Fibroblast of skin of right quadriceps (primary cell): ENCODE data around the gene VWA3A.
"Not testable (repeated sequence)": the region's sequence is repeated elsewhere in the genome, so short reads cannot be mapped to it uniquely, and the experiment has no call there.

Source experiments
- DNase-seq: peaks from one replicate; pipeline ENCODE4 v3.0.0-alpha.2; 2013

VWA3A gene

DNA sequence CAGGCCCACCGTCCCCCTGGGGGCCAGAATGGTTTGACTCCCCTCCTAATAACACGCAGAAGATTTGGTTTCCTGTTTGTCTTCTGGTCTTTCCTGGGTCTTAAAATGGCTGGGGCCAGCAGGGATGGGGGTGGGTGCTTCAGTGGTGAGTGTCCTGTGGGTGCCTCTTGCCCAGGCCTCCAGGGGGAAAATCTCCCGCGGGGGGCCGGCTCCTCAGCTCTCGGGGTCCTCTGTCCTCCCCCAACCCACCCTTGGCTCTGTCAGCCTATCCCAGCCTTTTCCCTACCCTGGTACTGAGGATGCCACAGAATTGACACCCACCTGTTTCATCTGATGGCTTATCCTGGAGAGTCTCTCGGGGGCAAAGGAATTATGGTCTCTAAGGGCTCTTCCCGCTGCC is 46.1 kb downstream of the VWA3A start:
- no peak for DNase-seq

DNA sequence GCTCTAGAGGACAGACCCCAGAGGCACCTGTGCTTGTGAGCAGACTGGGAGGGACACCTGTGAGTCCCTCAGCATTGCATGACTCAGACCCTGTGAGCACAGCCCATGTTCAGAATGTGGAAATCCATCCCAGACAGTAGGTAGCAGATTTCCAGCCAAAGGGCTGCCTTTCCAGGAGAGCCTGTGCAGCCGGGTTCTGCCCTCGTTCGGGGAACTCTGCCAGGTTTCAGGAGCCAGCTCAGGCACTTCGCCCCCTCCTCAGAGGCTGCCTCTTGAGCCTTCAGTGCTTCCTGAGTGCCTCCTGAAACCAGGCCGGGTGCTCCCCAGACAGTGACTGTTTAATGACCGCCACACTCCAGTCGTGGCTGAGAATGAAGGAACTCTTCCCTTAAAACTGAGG is 46.7 kb downstream of the VWA3A start:
- no peak for DNase-seq

DNA sequence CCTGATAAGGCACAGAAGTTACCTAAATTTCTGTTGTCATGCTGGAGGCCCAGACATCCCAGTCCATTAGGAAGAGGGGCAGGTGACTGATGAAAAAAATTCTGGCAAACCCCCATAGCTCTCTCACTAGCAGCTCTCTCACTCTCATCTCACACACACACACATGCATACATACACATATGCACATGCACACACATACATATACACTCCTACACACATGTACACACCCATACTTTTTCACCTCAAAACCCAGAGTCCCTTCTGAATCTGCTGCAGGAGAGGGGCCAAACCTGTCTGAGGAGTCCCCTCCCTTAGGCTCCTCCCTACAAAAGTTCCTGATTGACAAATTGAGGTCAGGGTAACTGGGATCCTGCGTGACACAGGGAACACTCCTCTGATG is 47.4 kb downstream of the VWA3A start:
- DNase-seq: no peak

DNA sequence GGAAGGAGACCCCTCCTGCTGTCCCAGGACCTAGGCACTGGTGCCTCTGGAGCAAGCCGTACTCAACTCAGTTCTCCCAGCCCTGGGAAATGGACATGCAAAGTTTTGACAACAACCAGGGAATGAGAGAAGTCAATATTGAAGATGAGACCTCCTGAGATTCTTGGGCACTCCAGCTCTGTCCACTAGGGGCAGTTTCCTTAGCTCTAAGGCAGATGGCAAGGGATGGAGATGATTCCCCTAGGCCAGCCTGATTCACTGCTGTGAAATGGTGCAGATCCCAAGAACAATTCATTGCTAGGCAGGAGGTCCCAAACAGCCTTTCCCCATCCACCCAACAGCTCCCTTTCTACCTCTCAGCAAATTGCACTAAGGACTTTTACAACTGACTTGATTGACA is 49.4 kb downstream of the VWA3A start:
- no peak for DNase-seq

DNA sequence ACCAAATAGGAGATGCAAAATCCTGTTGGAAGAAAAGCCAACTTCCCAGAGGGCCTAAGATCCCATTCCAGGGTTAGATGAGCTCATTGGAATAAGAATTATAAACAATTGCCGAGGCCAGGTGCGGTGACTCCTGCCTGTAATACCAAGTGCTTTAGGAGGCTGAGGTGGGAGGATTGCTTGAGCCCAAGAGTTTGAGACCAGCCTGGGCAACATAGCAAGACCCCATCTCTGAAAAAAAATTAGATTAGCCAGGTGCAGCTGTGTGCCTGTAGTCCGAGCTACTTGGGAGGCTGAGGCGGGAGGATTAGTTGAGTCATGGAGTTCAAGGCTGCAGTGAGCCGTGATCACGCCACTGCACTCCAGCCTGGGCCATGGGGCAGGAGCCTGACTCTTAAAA is 52.2 kb downstream of the VWA3A start:
- no peak for DNase-seq

DNA sequence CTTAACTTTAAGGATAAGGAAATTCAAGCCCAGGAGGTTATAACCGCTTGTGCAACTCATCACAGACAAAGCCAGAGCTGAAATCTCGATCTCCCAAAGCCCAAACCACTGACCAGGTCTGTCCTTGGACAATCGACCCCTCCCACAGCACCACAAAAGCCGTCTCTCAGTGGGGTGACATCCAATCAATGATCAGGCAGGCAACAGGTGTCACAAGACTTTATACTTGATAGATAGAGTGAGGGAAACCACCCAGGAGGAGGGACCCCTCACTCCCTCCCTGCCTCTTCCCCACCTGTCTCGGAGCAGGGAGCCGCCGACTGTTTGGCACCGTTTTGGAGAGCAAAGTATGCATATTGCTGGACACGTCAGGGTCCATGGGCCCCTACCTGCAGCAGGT is 55.5 kb downstream of the VWA3A start:
- no peak for DNase-seq

DNA sequence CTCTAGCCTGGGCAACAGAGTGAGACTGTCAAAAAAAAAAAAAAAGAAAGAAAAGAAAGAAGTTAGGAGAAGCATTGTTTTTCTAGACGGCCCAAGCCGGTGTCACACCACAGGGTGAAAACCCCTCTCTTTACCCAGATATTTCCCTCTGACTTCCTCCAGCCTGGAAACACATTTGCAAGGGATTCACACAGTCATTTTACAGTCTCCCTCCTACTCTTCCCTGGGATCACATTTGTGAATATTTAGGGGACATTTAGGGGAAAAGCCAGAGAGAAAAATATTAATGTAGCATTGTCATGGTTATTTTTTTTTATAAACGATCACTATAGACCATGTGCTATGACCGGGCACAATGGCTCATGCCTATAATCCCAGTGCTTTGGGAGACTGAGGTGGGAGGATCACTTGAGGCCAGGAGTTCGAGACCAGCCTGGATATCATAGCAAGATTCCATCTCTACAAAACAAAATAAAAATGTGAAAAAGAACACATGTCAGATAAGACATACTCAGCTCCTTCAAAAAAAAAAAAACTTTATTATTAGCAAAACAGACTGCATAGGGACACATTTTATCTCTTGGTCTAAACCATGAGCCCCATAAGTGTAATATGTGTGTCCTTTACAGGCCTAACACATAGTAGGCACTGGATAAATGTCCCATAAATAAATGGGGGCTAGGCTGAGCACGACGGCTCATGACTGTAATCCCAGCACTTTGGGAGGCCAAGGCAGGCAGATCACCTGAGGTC is 59.1 kb downstream of the VWA3A start:
- no peak for DNase-seq

DNA sequence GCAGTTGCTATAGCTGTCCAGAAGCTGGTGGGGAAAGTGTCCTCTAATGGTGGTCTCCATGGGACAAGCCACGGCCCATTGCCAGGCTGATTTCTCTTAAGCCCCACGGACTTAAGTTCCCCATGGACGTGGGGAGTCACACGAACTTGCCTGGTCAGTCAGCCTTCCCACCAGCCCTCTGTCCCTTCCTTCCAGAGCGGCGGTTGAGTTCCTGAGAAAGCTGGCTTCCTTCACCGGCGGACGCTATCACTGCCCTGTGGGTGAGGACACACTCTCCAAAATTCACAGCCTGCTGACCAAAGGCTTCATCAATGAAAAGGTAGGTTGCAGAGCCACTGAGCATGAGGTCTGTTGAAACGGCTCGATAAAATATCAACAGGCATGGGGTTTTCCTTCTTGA is 60.0 kb downstream of the VWA3A start:
- no peak for DNase-seq

DNA sequence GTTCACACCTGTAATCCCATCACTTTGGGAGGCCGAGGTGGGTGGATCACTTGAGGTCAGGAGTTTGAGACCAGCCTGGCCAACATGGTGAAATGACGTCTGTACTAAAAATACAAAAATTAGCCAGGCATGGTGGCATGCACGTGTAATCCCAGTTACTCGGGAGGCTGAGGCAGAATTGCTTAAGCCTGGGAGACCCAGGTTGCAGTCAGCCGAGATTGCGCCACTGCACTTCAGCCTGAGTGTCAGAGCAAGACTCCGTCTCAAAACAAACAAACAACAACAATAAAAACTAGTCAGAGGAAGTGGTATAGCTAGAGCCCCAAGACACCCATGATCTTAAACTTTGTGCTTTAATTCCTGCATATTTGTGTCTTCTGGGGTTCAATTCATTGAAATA is 60.7 kb downstream of the VWA3A start:
- DNase-seq: not testable (repeated sequence)

DNA sequence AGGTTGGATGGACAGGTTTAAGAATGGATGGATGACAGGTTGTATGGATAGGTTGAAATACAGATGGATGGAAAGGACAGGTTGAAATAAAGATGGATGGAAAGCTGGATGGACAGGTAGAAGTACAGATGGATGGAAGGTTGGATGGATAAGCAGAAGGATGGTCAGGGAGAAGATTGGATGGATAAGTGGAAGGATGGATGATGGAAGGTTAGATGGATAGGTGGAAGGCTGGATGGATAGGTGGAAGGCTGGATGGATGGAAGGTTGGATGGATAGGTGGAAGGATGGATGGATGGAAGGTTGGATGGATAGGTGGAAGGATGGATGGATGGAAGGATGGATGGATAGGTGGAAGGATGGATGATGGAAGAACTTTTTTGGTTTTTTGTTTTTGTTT is 69.1 kb downstream of the VWA3A start:
- no peak for DNase-seq

DNA sequence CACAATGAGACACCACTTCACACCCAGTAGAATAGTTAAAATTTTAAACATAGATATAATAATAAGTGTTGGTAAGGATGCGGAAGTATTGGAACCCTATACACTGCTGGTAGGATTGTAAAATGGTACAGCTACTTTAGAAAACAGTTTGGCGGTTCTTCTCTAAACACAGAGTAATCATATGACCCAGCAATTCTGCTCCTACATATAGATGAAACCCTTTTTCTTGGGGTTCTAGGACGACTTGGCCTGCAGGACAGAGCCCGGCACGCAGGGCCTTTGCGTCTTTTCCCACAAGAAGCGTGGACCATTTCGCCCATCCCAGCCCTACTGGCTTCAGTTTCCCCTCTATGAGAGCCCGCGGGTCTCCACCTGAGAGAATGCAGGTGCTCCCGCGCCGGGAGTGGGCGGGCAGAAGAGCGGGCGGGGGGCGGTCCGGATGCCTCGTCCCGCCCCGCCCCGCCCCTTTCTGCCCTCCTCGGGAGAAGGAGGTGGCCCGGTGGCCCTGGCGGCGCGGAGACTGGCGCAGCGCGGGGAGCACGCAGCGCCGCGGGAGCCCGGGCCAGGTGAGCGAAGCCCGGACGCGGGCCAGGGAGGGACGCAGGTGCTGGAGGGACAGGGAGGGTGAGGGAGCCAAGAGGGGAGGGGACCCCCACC is 69.8 kb downstream of the VWA3A start, which contains the start of gene SDR42E2:
SDR42E2 (plus strand) TSS at position 508 of the 657 bp plus-strand sequence. CDS start 3,077 bp downstream, outside the sequence.
- no peak for DNase-seq

DNA sequence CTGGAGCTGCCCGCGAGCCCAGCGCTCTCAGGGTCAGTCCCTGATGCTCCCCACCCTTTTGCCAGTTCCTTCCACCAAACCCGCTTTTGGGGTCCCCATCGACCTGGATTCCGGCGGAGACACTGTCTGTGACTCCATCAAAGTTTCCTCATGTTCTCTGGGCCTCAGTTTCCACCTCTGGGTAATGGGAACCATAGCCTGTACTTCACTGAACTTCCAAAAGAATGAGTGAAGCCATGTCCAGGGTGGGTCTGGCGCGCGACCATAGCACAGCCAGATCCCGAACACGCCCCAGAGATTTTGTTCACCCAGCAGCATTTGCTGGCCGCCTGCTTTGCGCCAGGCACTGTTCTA is 70.3 kb downstream of the VWA3A start:
- DNase-seq: no peak

DNA sequence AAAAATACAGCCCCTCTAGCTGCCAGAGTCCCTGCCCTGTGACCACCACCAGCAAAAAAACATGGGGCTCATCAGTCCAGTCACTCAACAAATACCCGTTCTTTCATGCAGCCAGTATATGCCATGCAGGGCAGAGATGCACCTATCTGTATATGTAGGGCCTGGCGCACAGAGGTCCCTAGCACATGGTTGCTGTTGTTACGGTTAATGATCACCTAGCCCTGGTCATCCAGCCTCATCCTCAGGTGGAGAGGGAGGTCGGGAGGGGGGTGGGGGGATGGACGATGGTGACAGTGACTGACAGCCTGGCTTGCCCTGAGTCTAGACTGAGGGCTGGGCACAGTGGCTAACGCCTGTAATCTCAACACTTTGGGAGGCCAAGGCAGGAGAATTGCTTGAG is 71.5 kb downstream of the VWA3A start:
- no peak for DNase-seq

DNA sequence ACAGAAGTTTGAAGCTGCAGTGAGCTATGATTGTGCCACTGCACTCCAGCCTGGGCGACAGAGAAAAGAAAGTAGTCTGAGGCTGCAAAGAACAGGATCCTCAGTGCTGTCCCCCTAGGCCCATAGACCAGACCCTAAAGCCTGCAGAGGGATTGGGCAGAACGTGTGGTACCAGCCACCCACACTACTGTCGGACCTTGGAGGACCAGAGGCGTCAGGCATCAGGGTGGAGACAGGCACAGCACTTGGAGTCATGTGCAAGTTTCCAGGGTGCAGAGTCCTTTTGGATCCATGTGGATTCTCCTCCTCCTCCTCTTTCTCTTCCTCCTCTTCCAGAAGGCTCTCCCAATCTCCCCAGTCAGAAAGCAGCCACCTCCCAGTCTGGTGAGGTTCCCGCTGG is 72.1 kb downstream of the VWA3A start:
- no peak for DNase-seq

DNA sequence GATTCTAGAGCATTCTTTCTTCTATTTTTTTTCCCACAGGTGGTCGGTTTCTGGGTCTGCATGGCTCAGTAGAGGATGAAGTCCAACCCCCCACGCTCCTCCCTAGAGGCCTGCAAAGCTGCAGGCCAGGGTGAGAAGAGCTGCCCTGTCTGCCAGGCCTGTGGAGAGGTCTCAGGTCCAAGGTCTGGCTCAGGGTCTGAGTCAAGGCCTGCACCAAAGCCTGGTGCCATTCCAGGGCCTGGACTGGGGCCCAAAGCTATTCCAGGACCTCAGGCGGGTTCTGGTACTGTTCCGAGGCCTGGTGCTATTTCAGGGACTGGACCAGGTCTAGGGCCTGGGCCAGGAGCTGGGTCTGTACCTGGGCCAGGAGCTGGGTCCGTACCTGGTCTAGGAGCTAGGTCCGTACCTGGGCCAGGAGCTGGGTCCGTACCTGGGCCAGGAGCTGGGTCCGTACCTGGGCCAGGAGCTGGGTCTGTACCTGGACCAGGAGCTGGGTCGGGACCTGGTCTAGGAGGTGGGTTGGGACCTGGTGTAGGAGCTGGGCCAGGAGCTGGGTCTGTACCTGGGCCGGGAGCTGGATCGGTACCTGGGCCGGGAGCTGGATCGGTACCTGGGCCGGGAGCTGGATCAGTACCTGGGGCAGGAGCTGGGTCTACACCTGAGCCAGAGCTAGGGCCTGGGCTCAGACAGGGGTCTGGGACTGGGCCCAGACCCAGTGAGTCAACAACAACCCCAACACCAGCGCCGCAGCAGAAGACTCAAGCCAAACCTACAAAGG is 73.4 kb downstream of the VWA3A start:
- no peak for DNase-seq

DNA sequence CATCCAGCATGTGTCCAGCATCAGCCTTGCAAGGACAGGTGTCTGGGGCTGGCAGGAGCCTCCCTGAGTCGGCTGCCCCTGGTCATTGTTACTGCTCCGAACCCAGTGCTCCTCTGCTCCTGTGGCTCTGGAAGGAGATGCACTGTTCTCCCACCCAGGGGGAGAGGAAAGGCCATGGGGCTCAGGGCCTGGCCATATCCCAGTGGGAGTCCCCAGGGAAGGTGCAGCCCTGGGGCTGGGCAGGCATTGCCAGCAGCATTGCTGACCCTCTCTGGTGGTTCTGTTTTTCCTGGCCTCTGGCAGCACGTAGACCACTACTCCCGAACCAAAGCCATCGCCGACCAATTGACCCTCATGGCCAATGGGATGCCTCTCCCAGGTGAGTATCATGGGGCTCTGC is 79.6 kb downstream of the VWA3A start:
- DNase-seq: no peak

DNA sequence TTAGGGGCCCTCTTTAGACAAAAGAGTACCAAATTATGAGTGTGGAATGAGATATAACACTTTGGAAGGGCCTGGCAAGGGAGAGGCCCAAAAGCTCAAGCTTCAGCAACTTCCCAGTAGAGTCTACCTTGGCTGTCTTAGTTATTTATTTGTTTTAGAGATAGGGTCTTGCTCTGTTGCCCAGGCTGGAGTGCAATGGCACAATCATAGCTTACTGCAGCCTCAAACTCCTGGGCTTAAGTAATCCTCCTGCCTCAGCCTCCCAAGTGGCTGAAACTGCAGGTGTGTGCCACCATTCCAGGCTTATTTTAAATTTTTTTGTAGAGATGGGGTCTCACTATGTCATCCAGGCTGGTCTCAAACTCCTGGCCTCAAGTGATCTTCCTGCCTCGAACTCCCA is 80.3 kb downstream of the VWA3A start:
- DNase-seq: not testable (repeated sequence)

DNA sequence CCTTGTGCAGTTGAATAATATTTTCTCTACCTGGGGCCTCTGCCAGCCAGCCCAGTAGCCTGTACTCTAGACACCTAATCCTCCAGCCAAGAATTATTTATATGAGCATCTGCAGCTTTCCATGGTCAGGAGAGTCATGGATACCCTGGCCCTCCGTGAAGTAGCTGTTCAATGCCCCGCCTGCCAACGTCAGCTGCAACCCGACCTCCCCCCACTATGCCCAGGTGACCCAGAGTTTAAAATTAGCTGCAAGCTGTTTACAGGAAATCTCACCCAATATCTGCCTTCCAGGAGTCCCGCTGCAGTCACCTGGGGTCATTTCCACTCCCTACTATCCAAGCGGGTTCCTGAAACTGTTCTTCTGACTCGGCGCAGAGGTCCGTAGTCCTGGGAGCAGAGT is 82.3 kb downstream of the VWA3A start:
- DNase-seq: no peak

DNA sequence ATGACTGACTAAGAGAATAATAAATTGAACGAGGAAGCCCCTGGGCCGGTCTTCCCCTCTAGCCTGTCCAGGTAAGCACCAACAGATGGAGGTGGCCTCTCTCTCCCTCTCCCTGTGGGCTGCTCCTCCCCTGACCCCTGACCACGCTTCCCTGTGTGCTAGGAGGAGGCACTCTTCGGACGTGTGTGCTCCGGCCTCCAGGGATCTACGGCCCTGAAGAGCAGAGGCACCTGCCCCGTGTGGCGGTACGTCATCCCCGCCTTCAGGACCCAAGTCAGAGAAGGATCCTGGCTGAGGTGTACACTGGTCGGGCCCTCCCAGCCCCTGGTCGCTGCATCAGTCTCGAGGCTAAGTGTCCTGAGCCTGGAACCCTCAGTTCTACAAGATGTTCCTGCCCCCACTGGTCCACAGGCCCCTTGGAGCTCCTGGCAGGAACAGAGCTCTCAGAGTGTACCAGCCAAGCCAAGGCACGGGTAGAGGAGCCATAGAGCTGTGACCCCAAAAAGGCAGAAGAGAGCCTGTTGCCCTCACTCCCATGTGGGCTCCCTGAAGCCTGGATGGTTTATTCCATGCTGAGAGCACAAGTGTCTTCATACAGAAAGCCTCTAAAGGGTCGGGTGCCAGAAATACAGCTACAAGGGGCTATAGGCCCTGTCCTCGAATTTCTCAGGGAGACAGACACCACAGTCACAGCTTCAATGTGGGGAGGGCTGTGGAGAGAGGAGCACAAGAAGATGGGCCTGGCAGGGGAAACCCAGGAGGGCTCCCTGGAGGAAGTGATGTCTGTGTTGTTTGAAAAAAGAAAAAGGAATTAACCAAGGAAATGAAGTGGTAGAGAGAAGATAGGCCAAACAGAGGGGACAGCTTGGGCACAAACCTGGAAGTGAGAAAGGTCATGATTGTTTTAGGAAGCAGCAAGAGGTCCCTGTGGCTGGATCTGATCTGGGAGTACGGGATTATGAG is 85.9 kb downstream of the VWA3A start:
- no peak for DNase-seq

DNA sequence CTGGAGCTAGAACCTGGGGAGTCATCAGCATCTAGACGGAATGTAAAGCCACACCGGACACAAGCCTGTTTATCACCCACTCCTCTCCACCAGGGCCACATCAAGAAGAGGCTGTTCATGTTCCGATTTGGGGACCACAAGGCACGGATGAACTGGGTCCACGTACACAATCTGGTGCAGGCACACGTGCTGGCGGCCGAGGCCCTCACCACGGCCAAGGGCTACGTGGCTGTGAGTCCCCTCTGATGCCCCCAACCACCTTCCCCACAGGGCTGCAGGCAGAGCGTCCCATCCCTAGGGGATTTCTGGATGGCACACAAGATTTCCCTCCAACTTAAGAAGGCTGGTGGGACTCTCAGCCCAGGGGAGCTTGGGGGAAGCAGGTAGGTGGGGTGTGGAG is 89.1 kb downstream of the VWA3A start:
- no peak for DNase-seq

DNA sequence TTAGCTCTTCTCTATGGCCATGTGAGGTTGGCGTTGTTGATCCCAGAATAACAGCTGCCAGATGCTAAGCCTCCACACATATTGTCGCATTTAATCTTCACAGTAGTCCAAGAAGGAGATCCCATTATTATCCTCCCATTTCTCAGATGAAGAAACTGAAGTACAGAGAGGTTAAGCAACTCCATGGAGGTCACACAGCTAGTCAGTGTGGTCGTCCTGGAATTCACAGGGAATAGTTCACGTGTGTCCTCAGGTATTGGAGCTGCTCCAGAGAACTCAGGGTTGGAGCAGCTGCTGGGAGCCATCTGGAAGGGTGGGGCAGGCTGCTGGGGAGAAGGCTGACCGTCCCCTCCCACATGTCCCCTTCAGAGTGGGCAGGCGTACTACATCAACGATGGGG is 89.5 kb downstream of the VWA3A start:
- no peak for DNase-seq

DNA sequence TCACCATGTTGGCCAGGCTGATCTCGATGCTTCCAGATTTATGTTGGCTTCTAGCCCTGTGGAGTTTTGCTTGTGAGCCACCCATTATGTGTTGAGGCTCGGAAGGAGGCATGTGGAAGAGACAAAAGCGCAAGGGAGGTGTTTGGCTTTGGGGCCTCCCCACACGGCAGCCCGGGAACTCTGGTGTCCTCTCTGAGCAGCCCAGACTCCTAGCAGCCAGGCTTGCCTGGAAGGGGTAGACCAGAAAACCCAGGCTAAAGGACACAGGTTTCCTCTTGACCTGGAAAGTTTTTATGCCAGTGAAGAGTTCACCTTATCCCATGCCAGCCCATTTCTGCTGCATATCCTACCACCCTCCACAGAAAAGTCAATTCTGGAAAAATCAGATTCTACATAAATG is 91.0 kb downstream of the VWA3A start:
- no peak for DNase-seq
